HG02623 (cell line): ENCODE results near the gene FKTN.
A peak's percentile ranks its signal among the peaks of the same experiment; 100 is the strongest.
"Not testable (repeated sequence)": the region's sequence is repeated elsewhere in the genome, so short reads cannot be mapped to it uniquely, and the experiment has no call there.

Experiments used
- ATAC-seq: cut with Tn5 transposase; IDR thresholded peaks from one replicate; pipeline ENCODE4 v1.9.1; 2021; ENCODE audit warnings: moderate library complexity; ENCODE audit not compliant: unreplicated experiment

The FKTN gene

GRCh38 chr9:105557804-105558610, at the start of gene FKTN:
Gene FKTN, plus strand, starts transcription at chr9:105558131. Its CDS starts 16,902 bp downstream, at chr9:105575033.
- ATAC-seq: peak; percentile 96

GRCh38 chr9:105508530-105508929, 49.4 kb upstream of the FKTN start:
- ATAC-seq: no peak

GRCh38 chr9:105510024-105510423, 47.9 kb upstream of the FKTN start:
- ATAC-seq: peak; percentile 77

- ATAC-seq: no peak
These were observed 46.5 kb upstream of the FKTN start for GRCh38 chr9:105511446-105511845.

GRCh38 chr9:105515811-105516413, 42.0 kb upstream of the FKTN start:
- ATAC-seq: no peak

- ATAC-seq: not testable (repeated sequence)
These were observed 38.1 kb upstream of the FKTN start for GRCh38 chr9:105519710-105520369.

- not testable (repeated sequence) for ATAC-seq
These were observed 36.9 kb upstream of the FKTN start for GRCh38 chr9:105520992-105521391.

- ATAC-seq: peak; percentile 75
These were observed 35.1 kb upstream of the FKTN start for GRCh38 chr9:105522618-105523385.

GRCh38 chr9:105531530-105531929, 26.4 kb upstream of the FKTN start:
- no peak for ATAC-seq

GRCh38 chr9:105535920-105536668, 21.8 kb upstream of the FKTN start:
- peak; percentile 64 for ATAC-seq

GRCh38 chr9:105539452-105539851, 18.5 kb upstream of the FKTN start:
- ATAC-seq: no peak

- peak; percentile 95 for ATAC-seq
These were observed 16.1 kb upstream of the FKTN start for GRCh38 chr9:105541838-105542237.

- no peak for ATAC-seq
These were observed 3.9 kb upstream of the FKTN start for GRCh38 chr9:105554042-105554441.

- ATAC-seq: no peak
These were observed 14.5 kb downstream of the FKTN start for GRCh38 chr9:105572455-105572854.

- not testable (repeated sequence) for ATAC-seq
These were observed 22.0 kb downstream of the FKTN start for GRCh38 chr9:105579952-105580351.

- not testable (repeated sequence) for ATAC-seq
These were observed 23.6 kb downstream of the FKTN start for GRCh38 chr9:105581550-105581949.

- ATAC-seq: no peak
These were observed 35.2 kb downstream of the FKTN start for GRCh38 chr9:105593145-105593544.

- peak; percentile 74 for ATAC-seq
These were observed 51.0 kb downstream of the FKTN start for GRCh38 chr9:105608721-105609598.

GRCh38 chr9:105621001-105621400, 63.1 kb downstream of the FKTN start:
- no peak for ATAC-seq
